H1 (cell line): ENCODE data around the gene LRRC46. TPM values are rescaled to one million over a fixed set of nuclear protein-coding genes. Genes with fewer than 3 reads are reported as not detected.

Experiments
- CBX8 ChIP-seq: fragments of 300-800, 300-1000 bp; sonication (generic); IDR thresholded peaks from 2 replicates; pipeline ENCODE4 v1.7.1; 2016; ENCODE audit warnings: low read depth, low read length, borderline replicate concordance
- CEBPB ChIP-seq: IDR thresholded peaks from 2 replicates; pipeline ENCODE4 v1.6.1; 2012; ENCODE audit warnings: low read depth, low read length
- CHD2 ChIP-seq: IDR thresholded peaks from 2 replicates; pipeline ENCODE4 v1.6.1; 2012; ENCODE audit warnings: low read length, improper control_type of control experiment
- CREB1 ChIP-seq: IDR thresholded peaks from 2 replicates; pipeline ENCODE4 v1.6.1; 2012; ENCODE audit warnings: inconsistent platforms
- CTBP2 ChIP-seq: IDR thresholded peaks from 2 replicates; pipeline ENCODE4 v1.7.0; 2011; ENCODE audit warnings: borderline replicate concordance, mild to moderate bottlenecking, moderate library complexity, mixed read lengths, low read length; ENCODE audit not compliant: insufficient read depth, insufficient read length
- GTF2F1 ChIP-seq: IDR thresholded peaks from 2 replicates; pipeline ENCODE4 v1.6.1; 2012; ENCODE audit warnings: low read depth, low read length, improper control_type of control experiment, borderline replicate concordance
- KDM5A ChIP-seq: fragments of 200-600 bp; IDR thresholded peaks from 2 replicates; pipeline ENCODE4 v1.7.1; 2012; ENCODE audit warnings: mild to moderate bottlenecking, low read length, inconsistent platforms, mixed read lengths
- RAD21 ChIP-seq, 2 experiments: IDR thresholded peaks in 1 of 2; conservative IDR thresholded peaks in 1 of 2; 2 replicates each; pipeline ENCODE4 v1.6.1; 2011; ENCODE audit warnings: low read depth in 2 of 2, low read length in 2 of 2, improper control_type of control experiment in 1 of 2, inconsistent platforms in 1 of 2, mild to moderate bottlenecking in 1 of 2, moderate library complexity in 1 of 2
- SIN3A ChIP-seq, 2 experiments: IDR thresholded peaks in 1 of 2; conservative IDR thresholded peaks in 1 of 2; 2 replicates each; pipeline ENCODE4 v1.6.1; 2011 to 2012; ENCODE audit warnings: low read length in 2 of 2, improper control_type of control experiment in 1 of 2, low read depth in 1 of 2, mild to moderate bottlenecking in 1 of 2
- polyA plus RNA-seq, 7 experiments: library from polyadenylated mRNA; depleted of rRNA in 3 of 7; stranded (reverse) in 5 of 7; unstranded in 2 of 7; fragments of >200 nt in 5 of 7; fragments of 200-250 nt in 2 of 7; gene quantifications; 1 replicate in 5 of 7; 2 replicates in 1 of 7; 4 replicates in 1 of 7; pipeline versions ENCODE4 v1.2.1 to v1.2.3, GENCODE V29; 2011 to 2013; ENCODE audit warnings: missing spikeins in 2 of 7, mixed read lengths in 2 of 7
- total RNA-seq: library from RNA; stranded (reverse); fragmentation: NEBNext Ultra II Directional; extraction: Animal tissue kit (Norgen Biotek cat#: 25700); gene quantifications from 2 replicates; pipeline ENCODE4 v1.2.1, GENCODE V29; 2021
- TF ChIP-seq, protein P1 (sequence below): fragments of 300-600 bp; sonication (generic); IDR thresholded peaks from 2 replicates; pipeline ENCODE4 v1.7.1; 2012; ENCODE audit warnings: low read length, moderate library complexity, mild to moderate bottlenecking, inconsistent platforms; ENCODE audit not compliant: insufficient replicate concordance

LRRC46 gene
- total and polyA plus RNA-seq, 2 of the 8 experiments (the other 6 are each of a cell fraction or from before 2014, with no cell fraction given), result 0.18 TPM; not detected in 1

DNA sequence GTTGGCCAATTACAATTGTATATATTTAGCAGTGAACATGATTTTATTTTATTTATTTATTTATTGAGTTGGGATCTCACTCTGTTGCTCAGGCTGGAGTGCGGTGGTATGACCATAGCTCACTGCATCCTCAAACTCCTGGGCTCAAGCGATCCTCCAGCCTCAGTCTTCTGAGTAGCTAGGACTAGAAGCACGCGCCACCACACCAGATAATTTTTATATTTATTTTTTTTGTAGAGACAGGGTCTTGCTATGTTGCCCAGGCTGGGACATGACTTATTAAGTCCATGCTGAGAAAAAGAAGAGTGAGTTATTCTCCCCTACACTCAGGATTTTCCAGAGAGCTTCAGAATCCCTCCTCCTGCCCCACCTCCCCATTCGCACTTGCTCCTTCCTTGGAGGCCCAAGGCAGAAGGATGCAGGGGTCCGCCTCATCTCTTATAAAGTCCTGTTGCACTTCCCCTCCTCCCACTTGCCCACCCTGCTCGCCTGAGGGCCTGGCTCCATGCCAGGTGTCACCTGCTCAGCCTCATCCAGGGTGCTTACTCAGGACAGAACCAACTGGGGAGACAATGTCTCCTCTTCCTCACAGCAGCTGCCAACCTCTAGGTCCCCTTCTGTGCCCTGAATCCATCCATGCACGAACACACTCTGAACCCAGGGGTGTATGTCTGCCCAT is 48.4 kb downstream of the LRRC46 start (continued):
- TF ChIP-seq, protein P1, sequence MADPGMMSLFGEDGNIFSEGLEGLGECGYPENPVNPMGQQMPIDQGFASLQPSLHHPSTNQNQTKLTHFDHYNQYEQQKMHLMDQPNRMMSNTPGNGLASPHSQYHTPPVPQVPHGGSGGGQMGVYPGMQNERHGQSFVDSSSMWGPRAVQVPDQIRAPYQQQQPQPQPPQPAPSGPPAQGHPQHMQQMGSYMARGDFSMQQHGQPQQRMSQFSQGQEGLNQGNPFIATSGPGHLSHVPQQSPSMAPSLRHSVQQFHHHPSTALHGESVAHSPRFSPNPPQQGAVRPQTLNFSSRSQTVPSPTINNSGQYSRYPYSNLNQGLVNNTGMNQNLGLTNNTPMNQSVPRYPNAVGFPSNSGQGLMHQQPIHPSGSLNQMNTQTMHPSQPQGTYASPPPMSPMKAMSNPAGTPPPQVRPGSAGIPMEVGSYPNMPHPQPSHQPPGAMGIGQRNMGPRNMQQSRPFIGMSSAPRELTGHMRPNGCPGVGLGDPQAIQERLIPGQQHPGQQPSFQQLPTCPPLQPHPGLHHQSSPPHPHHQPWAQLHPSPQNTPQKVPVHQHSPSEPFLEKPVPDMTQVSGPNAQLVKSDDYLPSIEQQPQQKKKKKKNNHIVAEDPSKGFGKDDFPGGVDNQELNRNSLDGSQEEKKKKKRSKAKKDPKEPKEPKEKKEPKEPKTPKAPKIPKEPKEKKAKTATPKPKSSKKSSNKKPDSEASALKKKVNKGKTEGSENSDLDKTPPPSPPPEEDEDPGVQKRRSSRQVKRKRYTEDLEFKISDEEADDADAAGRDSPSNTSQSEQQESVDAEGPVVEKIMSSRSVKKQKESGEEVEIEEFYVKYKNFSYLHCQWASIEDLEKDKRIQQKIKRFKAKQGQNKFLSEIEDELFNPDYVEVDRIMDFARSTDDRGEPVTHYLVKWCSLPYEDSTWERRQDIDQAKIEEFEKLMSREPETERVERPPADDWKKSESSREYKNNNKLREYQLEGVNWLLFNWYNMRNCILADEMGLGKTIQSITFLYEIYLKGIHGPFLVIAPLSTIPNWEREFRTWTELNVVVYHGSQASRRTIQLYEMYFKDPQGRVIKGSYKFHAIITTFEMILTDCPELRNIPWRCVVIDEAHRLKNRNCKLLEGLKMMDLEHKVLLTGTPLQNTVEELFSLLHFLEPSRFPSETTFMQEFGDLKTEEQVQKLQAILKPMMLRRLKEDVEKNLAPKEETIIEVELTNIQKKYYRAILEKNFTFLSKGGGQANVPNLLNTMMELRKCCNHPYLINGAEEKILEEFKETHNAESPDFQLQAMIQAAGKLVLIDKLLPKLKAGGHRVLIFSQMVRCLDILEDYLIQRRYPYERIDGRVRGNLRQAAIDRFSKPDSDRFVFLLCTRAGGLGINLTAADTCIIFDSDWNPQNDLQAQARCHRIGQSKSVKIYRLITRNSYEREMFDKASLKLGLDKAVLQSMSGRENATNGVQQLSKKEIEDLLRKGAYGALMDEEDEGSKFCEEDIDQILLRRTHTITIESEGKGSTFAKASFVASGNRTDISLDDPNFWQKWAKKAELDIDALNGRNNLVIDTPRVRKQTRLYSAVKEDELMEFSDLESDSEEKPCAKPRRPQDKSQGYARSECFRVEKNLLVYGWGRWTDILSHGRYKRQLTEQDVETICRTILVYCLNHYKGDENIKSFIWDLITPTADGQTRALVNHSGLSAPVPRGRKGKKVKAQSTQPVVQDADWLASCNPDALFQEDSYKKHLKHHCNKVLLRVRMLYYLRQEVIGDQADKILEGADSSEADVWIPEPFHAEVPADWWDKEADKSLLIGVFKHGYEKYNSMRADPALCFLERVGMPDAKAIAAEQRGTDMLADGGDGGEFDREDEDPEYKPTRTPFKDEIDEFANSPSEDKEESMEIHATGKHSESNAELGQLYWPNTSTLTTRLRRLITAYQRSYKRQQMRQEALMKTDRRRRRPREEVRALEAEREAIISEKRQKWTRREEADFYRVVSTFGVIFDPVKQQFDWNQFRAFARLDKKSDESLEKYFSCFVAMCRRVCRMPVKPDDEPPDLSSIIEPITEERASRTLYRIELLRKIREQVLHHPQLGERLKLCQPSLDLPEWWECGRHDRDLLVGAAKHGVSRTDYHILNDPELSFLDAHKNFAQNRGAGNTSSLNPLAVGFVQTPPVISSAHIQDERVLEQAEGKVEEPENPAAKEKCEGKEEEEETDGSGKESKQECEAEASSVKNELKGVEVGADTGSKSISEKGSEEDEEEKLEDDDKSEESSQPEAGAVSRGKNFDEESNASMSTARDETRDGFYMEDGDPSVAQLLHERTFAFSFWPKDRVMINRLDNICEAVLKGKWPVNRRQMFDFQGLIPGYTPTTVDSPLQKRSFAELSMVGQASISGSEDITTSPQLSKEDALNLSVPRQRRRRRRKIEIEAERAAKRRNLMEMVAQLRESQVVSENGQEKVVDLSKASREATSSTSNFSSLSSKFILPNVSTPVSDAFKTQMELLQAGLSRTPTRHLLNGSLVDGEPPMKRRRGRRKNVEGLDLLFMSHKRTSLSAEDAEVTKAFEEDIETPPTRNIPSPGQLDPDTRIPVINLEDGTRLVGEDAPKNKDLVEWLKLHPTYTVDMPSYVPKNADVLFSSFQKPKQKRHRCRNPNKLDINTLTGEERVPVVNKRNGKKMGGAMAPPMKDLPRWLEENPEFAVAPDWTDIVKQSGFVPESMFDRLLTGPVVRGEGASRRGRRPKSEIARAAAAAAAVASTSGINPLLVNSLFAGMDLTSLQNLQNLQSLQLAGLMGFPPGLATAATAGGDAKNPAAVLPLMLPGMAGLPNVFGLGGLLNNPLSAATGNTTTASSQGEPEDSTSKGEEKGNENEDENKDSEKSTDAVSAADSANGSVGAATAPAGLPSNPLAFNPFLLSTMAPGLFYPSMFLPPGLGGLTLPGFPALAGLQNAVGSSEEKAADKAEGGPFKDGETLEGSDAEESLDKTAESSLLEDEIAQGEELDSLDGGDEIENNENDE, result no peak
- TF ChIP-seq KDM5A (no peak), CHD2 (no peak), SIN3A (conservative IDR thresholded peaks at IDR 0.05 in 1 of 2, IDR thresholded peaks at IDR 0.05 in 1 of 2; ENCODE audit: low read depth in 1 of 2, low read length in 2 of 2) (no peak), CBX8 (no peak), CTBP2 (no peak), CEBPB (no peak), GTF2F1 (no peak), CREB1 (no peak), RAD21 (IDR thresholded peaks at IDR 0.05 in 1 of 2, conservative IDR thresholded peaks at IDR 0.05 in 1 of 2; ENCODE audit: low read depth in 2 of 2, low read length in 2 of 2) (no peak)
